IMR-90 (cell line): ENCODE data around the gene MRPL58. TPM values are rescaled to one million over a fixed set of nuclear protein-coding genes. Genes with fewer than 3 reads are reported as not detected.
A peak's percentile ranks its signal among the peaks of the same experiment; 100 is the strongest.

Experiments used
- ATAC-seq: fragments of 200-7000 bp; cut with Tn5 transposase; 2 replicates; pipeline ENCODE4 v1.9.1; 2020; ENCODE audit warnings: low read depth, mild to moderate bottlenecking, moderate library complexity
- BruUV-seq: library from RNA; stranded (reverse); fragments of 400-500 nt; replicated peaks from 2 replicates; lab custom pipeline; 2021; lab: Mats Ljungman, UMichigan
- CTCF ChIA-PET: fragments of 300-600 bp; formaldehyde crosslinking; extraction: SDS; loops from one replicate; lab custom pipeline; 2021; ENCODE audit warnings: antibody characterized with exemption; lab: Yijun Ruan, JAX
- POLR2A ChIA-PET: fragments of 300-600 bp; sonication (Branson Sonifier 250); formaldehyde crosslinking; loops from one replicate; lab custom pipeline; 2022; ENCODE audit warnings: antibody characterized with exemption; ENCODE audit not compliant: unreplicated experiment; lab: Charles Lee
- DNase-seq: peaks from one replicate; pipeline ENCODE4 v3.0.0; 2013
- H2AFZ ChIP-seq: replicated peaks from 2 replicates; pipeline ENCODE3; 2013; ENCODE audit warnings: low read length, mild to moderate bottlenecking; ENCODE audit not compliant: poor library complexity
- H2AK5ac ChIP-seq: 2 replicates; pipeline ENCODE4 v1.6.1; 2013; ENCODE audit warnings: low read depth, low read length, inconsistent platforms
- H2AK9ac ChIP-seq: replicated peaks from 2 replicates; pipeline ENCODE3; 2013; ENCODE audit warnings: mild to moderate bottlenecking, low read depth, low read length, moderate library complexity; ENCODE audit not compliant: poor library complexity
- H2BK120ac ChIP-seq: 2 replicates; pipeline ENCODE4 v1.6.1; 2013; ENCODE audit warnings: low read depth, low read length, inconsistent platforms
- H2BK15ac ChIP-seq: 3 replicates; pipeline ENCODE4 v1.6.1; 2013; ENCODE audit warnings: low read depth, low read length, inconsistent platforms
- H2BK20ac ChIP-seq: 2 replicates; pipeline ENCODE4 v1.6.1; 2013; ENCODE audit warnings: low read depth, mild to moderate bottlenecking, inconsistent platforms, low read length, moderate library complexity
- H2BK5ac ChIP-seq: 2 replicates; pipeline ENCODE4 v1.6.1; 2013; ENCODE audit warnings: mild to moderate bottlenecking, low read depth, low read length, inconsistent platforms; ENCODE audit not compliant: poor library complexity, severe bottlenecking
- H3K14ac ChIP-seq: replicated peaks from 2 replicates; pipeline ENCODE4 v1.6.1; 2013; ENCODE audit warnings: low read depth, low read length, inconsistent platforms
- H3K18ac ChIP-seq: 2 replicates; pipeline ENCODE4 v1.6.1; 2013; ENCODE audit warnings: low read depth, low read length, control low read depth
- H3K23ac ChIP-seq: 2 replicates; pipeline ENCODE4 v1.6.1; 2013; ENCODE audit warnings: low read depth, low read length, inconsistent platforms
- H3K27ac ChIP-seq: 2 replicates; pipeline ENCODE4 v1.5.1; 2013; ENCODE audit warnings: mild to moderate bottlenecking, control low read depth, low read length; ENCODE audit not compliant: insufficient read depth
- H3K27me3 ChIP-seq: 2 replicates; pipeline ENCODE4 v1.6.1; 2013; ENCODE audit warnings: low read length; ENCODE audit not compliant: control insufficient read depth, insufficient read depth
- H3K36me3 ChIP-seq: 2 replicates; pipeline ENCODE4 v1.6.1; 2013; ENCODE audit warnings: low read length, mixed read lengths; ENCODE audit not compliant: control insufficient read depth, insufficient read depth
- H3K4ac ChIP-seq: 2 replicates; pipeline ENCODE4 v1.6.1; 2013; ENCODE audit warnings: low read depth, low read length, inconsistent platforms
- H3K4me1 ChIP-seq: 2 replicates; pipeline ENCODE4 v1.6.1; 2013; ENCODE audit warnings: low read length, mixed read lengths; ENCODE audit not compliant: control insufficient read depth, insufficient read depth
- H3K4me2 ChIP-seq: 2 replicates; pipeline ENCODE4 v1.6.1; 2013; ENCODE audit warnings: low read depth, mild to moderate bottlenecking, control low read depth, low read length, moderate library complexity
- H3K4me3 ChIP-seq: 2 replicates; pipeline ENCODE4 v1.5.1; 2013; ENCODE audit warnings: low read depth, mild to moderate bottlenecking, control low read depth, low read length, moderate library complexity; ENCODE audit not compliant: insufficient read depth
- H3K56ac ChIP-seq: 2 replicates; pipeline ENCODE4 v1.6.1; 2013; ENCODE audit warnings: low read length, inconsistent platforms; ENCODE audit not compliant: insufficient read depth; ENCODE audit errors: extremely low read depth
- H3K79me1 ChIP-seq, 2 experiments: 2 replicates each; pipeline ENCODE4 v1.6.1; 2013; ENCODE audit warnings: low read length in 2 of 2, inconsistent platforms in 1 of 2, low read depth in 1 of 2
- H3K9ac ChIP-seq: 2 replicates; pipeline ENCODE4 v1.6.1; 2013; ENCODE audit warnings: low read depth, low read length, control low read depth
- H3K9me1 ChIP-seq: 2 replicates; pipeline ENCODE4 v1.6.1; 2013; ENCODE audit warnings: low read length, inconsistent platforms; ENCODE audit not compliant: insufficient read depth
- H3K9me3 ChIP-seq: 2 replicates; pipeline ENCODE4 v1.6.1; 2013; ENCODE audit warnings: low read length; ENCODE audit not compliant: control insufficient read depth, insufficient read depth
- H4K20me1 ChIP-seq: 2 replicates; pipeline ENCODE4 v1.6.1; 2013; ENCODE audit warnings: low read length, inconsistent platforms; ENCODE audit not compliant: insufficient read depth
- H4K5ac ChIP-seq: 2 replicates; pipeline ENCODE4 v1.6.1; 2013; ENCODE audit warnings: mild to moderate bottlenecking, low read depth, low read length, control low read depth
- H4K8ac ChIP-seq, 2 experiments: 2 replicates each; pipeline ENCODE4 v1.6.1; 2013; ENCODE audit warnings: low read depth in 2 of 2, low read length in 2 of 2, control low read depth in 1 of 2, inconsistent platforms in 1 of 2
- H4K91ac ChIP-seq: 2 replicates; pipeline ENCODE4 v1.6.1; 2013; ENCODE audit warnings: low read depth, low read length, inconsistent platforms; ENCODE audit not compliant: insufficient read depth
- CEBPB ChIP-seq: IDR thresholded peaks from 2 replicates; pipeline ENCODE4 v1.6.1; 2012; ENCODE audit warnings: low read depth, low read length, improper control_type of control experiment
- WGBS, 2 experiments: methylation state at CpG; one replicate each; pipeline versions ENCODE4 v1.1.5 to v1.1.7; 2013; ENCODE audit warnings: missing lambda C conversion rate in 2 of 2; ENCODE audit not compliant: insufficient read length in 1 of 2; ENCODE audit errors: extremely low coverage in 2 of 2; 5-methylcytosine and 5-hydroxymethylcytosine counted together
- dilution Hi-C: fragments of 300-500 bp; cut with HindIII; formaldehyde crosslinking; loops from one replicate; pipeline ENCODE4 v1.14.3; 2018; ENCODE audit warnings: low sequenced_read_pairs; ENCODE audit not compliant: unreplicated experiment
- in situ Hi-C: fragments of 300-500 bp; cut with MboI; formaldehyde crosslinking; loops from 3 replicates; pipeline ENCODE4 v1.14.3; 2019; ENCODE audit warnings: low sequenced_read_pairs, inconsistent platforms, mixed read lengths
- intact Hi-C: fragments of 100-400 bp; cut with micrococcal nuclease; formaldehyde crosslinking; loops from 2 replicates; pipeline ENCODE4 v1.10.0; 2022
- polyA plus RNA-seq, 3 experiments: library from polyadenylated mRNA; depleted of rRNA; stranded (reverse); fragments of >200 nt; gene quantifications; 2 replicates each; pipeline ENCODE4 v1.2.3, GENCODE V29; 2012; ENCODE audit warnings: low replicate concordance in 1 of 3
- total RNA-seq: library from RNA; depleted of rRNA; stranded (reverse); fragments of >200 nt; gene quantifications from 2 replicates; pipeline ENCODE4 v1.2.3, GENCODE V29; 2012
- TF ChIP-seq, protein P1 (sequence below): conservative IDR thresholded peaks from 2 replicates; pipeline ENCODE4 v1.5.1; 2012; ENCODE audit warnings: mild to moderate bottlenecking, low read depth, low read length, improper control_type of control experiment

MRPL58 gene
- total and polyA plus RNA-seq, 2 of the 4 experiments (the other 2 are of a cell fraction) = 42.5 to 53.0 TPM

GRCh38 chr17:74963656-74964055, 48.8 kb upstream of the MRPL58 start:
- Histone ChIP-seq H3K18ac (no peak overlapping the region), H4K5ac (no peak overlapping the region), H2AK9ac (no peak overlapping the region), H3K4me2 (no peak overlapping the region), H2BK20ac (no peak overlapping the region), H3K9me3 (no peaks in the 10 kb centered on the region), H4K91ac (no peak overlapping the region), H3K27me3 (peaks cover 7% of the 10 kb centered on the region), H3K14ac (no peak overlapping the region), H3K4me1 (0 out of 2 replicates have a peak, but pooled peaks cover 1% of the 10 kb centered on the region), H3K79me1 (no peaks in the 10 kb centered on the region), H3K56ac (no peak overlapping the region), H2BK15ac (no peak overlapping the region), H3K9me1 (no peaks in the 10 kb centered on the region), H3K4me3 (no peak overlapping the region), H3K4ac (no peak overlapping the region), H3K23ac (no peak overlapping the region), H2BK5ac (no peak overlapping the region), H2BK120ac (no peak overlapping the region), H3K36me3 (no peaks in the 10 kb centered on the region), H3K27ac (no peak overlapping the region), H3K9ac (no peak overlapping the region), H4K20me1 (no peaks in the 10 kb centered on the region), H2AFZ (peak overlapping the region; percentile 33), H2AK5ac (no peak overlapping the region), H4K8ac (no peak overlapping the region)
- in situ Hi-C loops = loop anchor here (10.0 kb wide), 1 partner anchor 241 kb away; the partner anchor contains the start of gene NUP85
- 51% methylated on average over 10 of the region's 12 CpGs; no CpG with 5 or more reads in 1 of the 2 experiments for WGBS, 2 experiments
- CTCF ChIA-PET = interaction anchor here (0.6 to 1.0 kb wide), 2 partner anchors 48 to 71 kb away, joined by 3 read pairs; no protein-coding TSS in a partner anchor
- TF ChIP-seq, protein P1, sequence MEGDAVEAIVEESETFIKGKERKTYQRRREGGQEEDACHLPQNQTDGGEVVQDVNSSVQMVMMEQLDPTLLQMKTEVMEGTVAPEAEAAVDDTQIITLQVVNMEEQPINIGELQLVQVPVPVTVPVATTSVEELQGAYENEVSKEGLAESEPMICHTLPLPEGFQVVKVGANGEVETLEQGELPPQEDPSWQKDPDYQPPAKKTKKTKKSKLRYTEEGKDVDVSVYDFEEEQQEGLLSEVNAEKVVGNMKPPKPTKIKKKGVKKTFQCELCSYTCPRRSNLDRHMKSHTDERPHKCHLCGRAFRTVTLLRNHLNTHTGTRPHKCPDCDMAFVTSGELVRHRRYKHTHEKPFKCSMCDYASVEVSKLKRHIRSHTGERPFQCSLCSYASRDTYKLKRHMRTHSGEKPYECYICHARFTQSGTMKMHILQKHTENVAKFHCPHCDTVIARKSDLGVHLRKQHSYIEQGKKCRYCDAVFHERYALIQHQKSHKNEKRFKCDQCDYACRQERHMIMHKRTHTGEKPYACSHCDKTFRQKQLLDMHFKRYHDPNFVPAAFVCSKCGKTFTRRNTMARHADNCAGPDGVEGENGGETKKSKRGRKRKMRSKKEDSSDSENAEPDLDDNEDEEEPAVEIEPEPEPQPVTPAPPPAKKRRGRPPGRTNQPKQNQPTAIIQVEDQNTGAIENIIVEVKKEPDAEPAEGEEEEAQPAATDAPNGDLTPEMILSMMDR = peak; percentile 10; the same call in 1 of the 2 replicates
- no peak for TF ChIP-seq CEBPB
- DNase-seq (no peak), ATAC-seq (no peak)
- no TSS peak for BruUV-seq
- dilution Hi-C loops = no loop called here
- POLR2A ChIA-PET = no interaction called here
- intact Hi-C loops = loop anchor here (5.0 kb wide), 1 partner anchor 84 kb away; the partner anchor contains the start of genes ATP5PD and KCTD2
